Measurements from ENCODE around the gene CCDC12. TPM values are rescaled to one million over a fixed set of nuclear protein-coding genes. Genes with fewer than 3 reads are reported as not detected.

The CCDC12 gene
- total and polyA plus RNA-seq, 2 of the 13 experiments (the other 11 are each of a cell fraction or from before 2014, with no cell fraction given) = 30.1 to 49.5 TPM

- TF ChIP-seq ZNF318 (CRISPR knock-in tag; IDR thresholded peaks at IDR 0.05) (no peak), GATAD1 (CRISPR knock-in tag; IDR thresholded peaks at IDR 0.05) (peak; percentile 39; the same call in 1 of the 2 replicates), KAT7 (CRISPR knock-in tag; IDR thresholded peaks at IDR 0.05; ENCODE audit: borderline replicate concordance) (no peak), PREB (CRISPR knock-in tag; IDR thresholded peaks at IDR 0.05) (no peak), ZNF317 (CRISPR knock-in tag; IDR thresholded peaks at IDR 0.05) (peak; percentile 46; the same call in 1 of the 2 replicates), ZNF24 (IDR thresholded peaks at IDR 0.05) (no peak), SYNCRIP (IDR thresholded peaks at IDR 0.05; ENCODE audit: insufficient read depth, low read depth, low read length) (no peak), FOXM1 (CRISPR knock-in tag; IDR thresholded peaks at IDR 0.05) (no peak), ISL2 (CRISPR knock-in tag; IDR thresholded peaks at IDR 0.05) (peak; percentile 86), NFRKB (IDR thresholded peaks at IDR 0.05) (no peak), WIZ (CRISPR knock-in tag; IDR thresholded peaks at IDR 0.05) (no peak; the same call in 1 of the 2 replicates), ZNF678 (CRISPR knock-in tag; IDR thresholded peaks at IDR 0.05) (no peak), SMARCC2 (IDR thresholded peaks at IDR 0.05) (no peak), ZNF34 (CRISPR knock-in tag; IDR thresholded peaks at IDR 0.05; ENCODE audit: borderline replicate concordance) (no peak), ZNF546 (CRISPR knock-in tag; conservative IDR thresholded peaks at IDR 0.05) (no peak), HDAC2 (CRISPR knock-in tag; IDR thresholded peaks at IDR 0.05) (peak; percentile 91), SAFB2 (CRISPR knock-in tag; IDR thresholded peaks at IDR 0.05; ENCODE audit: borderline replicate concordance, low read depth) (no peak), ZNF703 (CRISPR knock-in tag; IDR thresholded peaks at IDR 0.05; ENCODE audit: borderline replicate concordance) (no peak)
- TF ChIP-seq, protein P1, sequence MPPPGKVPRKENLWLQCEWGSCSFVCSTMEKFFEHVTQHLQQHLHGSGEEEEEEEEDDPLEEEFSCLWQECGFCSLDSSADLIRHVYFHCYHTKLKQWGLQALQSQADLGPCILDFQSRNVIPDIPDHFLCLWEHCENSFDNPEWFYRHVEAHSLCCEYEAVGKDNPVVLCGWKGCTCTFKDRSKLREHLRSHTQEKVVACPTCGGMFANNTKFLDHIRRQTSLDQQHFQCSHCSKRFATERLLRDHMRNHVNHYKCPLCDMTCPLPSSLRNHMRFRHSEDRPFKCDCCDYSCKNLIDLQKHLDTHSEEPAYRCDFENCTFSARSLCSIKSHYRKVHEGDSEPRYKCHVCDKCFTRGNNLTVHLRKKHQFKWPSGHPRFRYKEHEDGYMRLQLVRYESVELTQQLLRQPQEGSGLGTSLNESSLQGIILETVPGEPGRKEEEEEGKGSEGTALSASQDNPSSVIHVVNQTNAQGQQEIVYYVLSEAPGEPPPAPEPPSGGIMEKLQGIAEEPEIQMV (CRISPR knock-in tag; IDR thresholded peaks at IDR 0.05; ENCODE audit: low read depth) = no peak
Observed at GRCh38 chr3:46970391-46971091, 6.0 kb downstream of the CCDC12 start (continued).
